HEK293 (cell line): ENCODE measurements around the gene UPK1A.

Experiments
- BCL11B ChIP-seq: fragments of 450-650 bp; formaldehyde crosslinking; IDR thresholded peaks from 2 replicates; pipeline ENCODE4 v1.5.1; 2016; ENCODE audit warnings: low read depth, missing biosample characterization, missing genetic modification characterization
- CTCF ChIP-seq: fragments of 450-650 bp; formaldehyde crosslinking; IDR thresholded peaks from 2 replicates; pipeline ENCODE4 v1.5.1; 2016; ENCODE audit warnings: missing biosample characterization, missing genetic modification characterization
- GFI1B ChIP-seq: fragments of 450-650 bp; formaldehyde crosslinking; IDR thresholded peaks from 2 replicates; pipeline ENCODE4 v1.5.1; 2016; ENCODE audit warnings: missing biosample characterization, missing genetic modification characterization
- HIC1 ChIP-seq: fragments of 450-650 bp; formaldehyde crosslinking; IDR thresholded peaks from 2 replicates; pipeline ENCODE4 v1.5.1; 2016; ENCODE audit warnings: missing biosample characterization, missing genetic modification characterization
- KLF1 ChIP-seq: fragments of 450-650 bp; formaldehyde crosslinking; IDR thresholded peaks from 2 replicates; pipeline ENCODE4 v1.5.1; 2016; ENCODE audit warnings: missing biosample characterization, missing genetic modification characterization
- MYNN ChIP-seq: fragments of 450-650 bp; formaldehyde crosslinking; IDR thresholded peaks from 2 replicates; pipeline ENCODE4 v1.5.1; 2016; ENCODE audit warnings: missing biosample characterization, missing genetic modification characterization, borderline replicate concordance
- MZF1 ChIP-seq: fragments of 450-650 bp; formaldehyde crosslinking; IDR thresholded peaks from 2 replicates; pipeline ENCODE4 v1.5.1; 2017; ENCODE audit warnings: missing biosample characterization, missing genetic modification characterization, borderline replicate concordance
- PRDM6 ChIP-seq: fragments of 450-650 bp; formaldehyde crosslinking; IDR thresholded peaks from 2 replicates; pipeline ENCODE4 v1.5.1; 2017; ENCODE audit warnings: missing biosample characterization, missing genetic modification characterization
- SCRT1 ChIP-seq: fragments of 450-650 bp; formaldehyde crosslinking; IDR thresholded peaks from 2 replicates; pipeline ENCODE4 v1.5.1; 2016; ENCODE audit warnings: missing biosample characterization, missing genetic modification characterization, borderline replicate concordance
- ZBTB26 ChIP-seq: fragments of 450-650 bp; formaldehyde crosslinking; optimal IDR thresholded peaks from 2 replicates; pipeline ENCODE3; 2016; ENCODE audit warnings: missing biosample characterization, mild to moderate bottlenecking, missing genetic modification characterization
- ZFHX2 ChIP-seq: fragments of 450-650 bp; formaldehyde crosslinking; conservative IDR thresholded peaks from 2 replicates; pipeline ENCODE4 v1.5.1; 2016; ENCODE audit warnings: missing biosample characterization, missing genetic modification characterization
- ZIC2 ChIP-seq: fragments of 450-650 bp; formaldehyde crosslinking; IDR thresholded peaks from 2 replicates; pipeline ENCODE4 v1.5.1; 2016; ENCODE audit warnings: missing biosample characterization, missing genetic modification characterization
- ZNF16 ChIP-seq: fragments of 450-650 bp; formaldehyde crosslinking; IDR thresholded peaks from 2 replicates; pipeline ENCODE4 v1.5.1; 2016; ENCODE audit warnings: low read depth, missing biosample characterization, missing genetic modification characterization
- ZNF202 ChIP-seq: fragments of 450-650 bp; formaldehyde crosslinking; IDR thresholded peaks from 2 replicates; pipeline ENCODE4 v1.5.1; 2016; ENCODE audit warnings: missing biosample characterization, missing genetic modification characterization, borderline replicate concordance
- ZNF280C ChIP-seq: fragments of 450-650 bp; formaldehyde crosslinking; IDR thresholded peaks from 2 replicates; pipeline ENCODE4 v1.5.1; 2016; ENCODE audit warnings: missing biosample characterization, missing genetic modification characterization
- ZNF366 ChIP-seq: fragments of 450-650 bp; formaldehyde crosslinking; conservative IDR thresholded peaks from 2 replicates; pipeline ENCODE4 v1.5.1; 2016; ENCODE audit warnings: missing biosample characterization, missing genetic modification characterization
- ZNF394 ChIP-seq: fragments of 450-650 bp; formaldehyde crosslinking; IDR thresholded peaks from 2 replicates; pipeline ENCODE4 v1.5.1; 2016; ENCODE audit warnings: missing biosample characterization, missing genetic modification characterization, mild to moderate bottlenecking, moderate library complexity, borderline replicate concordance
- ZNF514 ChIP-seq: fragments of 450-650 bp; formaldehyde crosslinking; IDR thresholded peaks from 2 replicates; pipeline ENCODE4 v1.5.1; 2016; ENCODE audit warnings: missing biosample characterization, missing genetic modification characterization
- ZNF548 ChIP-seq: fragments of 450-650 bp; formaldehyde crosslinking; IDR thresholded peaks from 2 replicates; pipeline ENCODE4 v1.5.1; 2016; ENCODE audit warnings: missing biosample characterization, missing genetic modification characterization
- ZNF639 ChIP-seq: fragments of 450-650 bp; formaldehyde crosslinking; IDR thresholded peaks from 2 replicates; pipeline ENCODE4 v1.5.1; 2016; ENCODE audit warnings: missing biosample characterization, missing genetic modification characterization
- ZNF830 ChIP-seq: fragments of 450-650 bp; IDR thresholded peaks from 2 replicates; pipeline ENCODE4 v1.5.0; 2018; ENCODE audit warnings: missing biosample characterization, missing genetic modification characterization, low read depth, mild to moderate bottlenecking, moderate library complexity
- ZNF843 ChIP-seq: fragments of 450-650 bp; formaldehyde crosslinking; IDR thresholded peaks from 2 replicates; pipeline ENCODE4 v1.5.1; 2016; ENCODE audit warnings: missing biosample characterization, missing genetic modification characterization
- ZSCAN18 ChIP-seq: fragments of 450-650 bp; formaldehyde crosslinking; IDR thresholded peaks from 2 replicates; pipeline ENCODE4 v1.5.1; 2016; ENCODE audit warnings: missing biosample characterization, missing genetic modification characterization
- ZSCAN5A ChIP-seq: fragments of 450-650 bp; formaldehyde crosslinking; IDR thresholded peaks from 2 replicates; pipeline ENCODE4 v1.5.1; 2016; ENCODE audit warnings: missing biosample characterization, missing genetic modification characterization

Gene UPK1A

GRCh38 chr19:35716801-35717664, 50.7 kb downstream of the UPK1A start (continued):
- TF ChIP-seq ZSCAN18 (tag by site-specific recombination): peak; percentile 85; the same call in 1 of the 2 replicates
- peak; percentile 99 for TF ChIP-seq ZBTB26 (tag by site-specific recombination)
- peak; percentile 58 for TF ChIP-seq KLF1 (tag by site-specific recombination)
- TF ChIP-seq ZNF280C: no peak
- TF ChIP-seq SCRT1 (tag by site-specific recombination): no peak
- TF ChIP-seq ZFHX2: peak; percentile 96
- TF ChIP-seq ZNF202 (tag by site-specific recombination): no peak
- TF ChIP-seq MZF1: no peak
- no peak for TF ChIP-seq MYNN (tag by site-specific recombination)
- TF ChIP-seq BCL11B (tag by site-specific recombination): peak; percentile 79
- TF ChIP-seq HIC1: peak; percentile 63
- no peak for TF ChIP-seq ZNF16 (tag by site-specific recombination)
- TF ChIP-seq ZNF366 (tag by site-specific recombination): peak; percentile 60
- TF ChIP-seq ZNF548 (tag by site-specific recombination): no peak
- no peak for TF ChIP-seq ZNF514 (tag by site-specific recombination)
- TF ChIP-seq ZNF394 (tag by site-specific recombination): peak; percentile 59; the same call in 1 of the 2 replicates
- TF ChIP-seq PRDM6 (tag by site-specific recombination): no peak
- peak; percentile 69 for TF ChIP-seq ZNF639
- TF ChIP-seq ZSCAN5A (tag by site-specific recombination): peak; percentile 68
- TF ChIP-seq ZIC2 (tag by site-specific recombination): peak; percentile 83
- TF ChIP-seq ZNF843: peak; percentile 78
- TF ChIP-seq CTCF (tag by site-specific recombination): peak; percentile 100
- no peak for TF ChIP-seq ZNF830 (tag by site-specific recombination)
- TF ChIP-seq GFI1B (tag by site-specific recombination): no peak; the same call in 1 of the 2 replicates
